Body of pancreas (tissue), 4 donors: ENCODE results near the gene PANX2.

ENCODE experiments used
- CTCF ChIP-seq, 7 experiments: fragments of 450-650 bp in 4 of 7; fragments of 200-600 bp in 3 of 7; sonication (generic) in 3 of 7; IDR thresholded peaks; one replicate each; pipeline ENCODE4 v1.5.1; 2016 to 2019; ENCODE audit warnings: antibody characterized with exemption in 7 of 7
- POLR2A ChIP-seq, 3 donors: fragments of 450-650 bp; IDR thresholded peaks; one replicate each; pipeline ENCODE4 v1.6.1; 2016; ENCODE audit warnings: antibody characterized with exemption in 3 of 3, mild to moderate bottlenecking in 2 of 3

DNA sequence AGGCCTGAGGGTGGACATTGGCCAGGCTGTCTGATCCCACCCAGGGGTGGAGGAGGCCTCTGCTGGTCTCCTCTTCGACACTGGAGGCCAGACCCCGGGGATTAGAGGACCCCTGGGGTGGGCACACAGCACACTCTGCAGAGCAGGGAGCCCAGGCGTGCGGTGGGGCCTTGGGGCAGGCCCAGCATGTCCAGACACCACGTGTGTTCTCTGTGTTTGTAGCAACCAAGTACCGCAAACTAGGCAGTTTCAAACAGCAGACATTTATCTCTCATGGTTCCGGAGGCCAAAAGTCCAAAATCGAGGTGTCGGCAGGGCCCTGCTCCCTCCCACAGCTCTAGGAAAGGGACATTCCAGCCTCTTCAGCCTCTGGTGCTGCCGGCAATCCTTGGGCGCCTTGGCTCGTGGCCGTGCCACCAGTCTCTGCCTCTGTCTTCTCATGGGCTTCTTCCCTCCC is 1.5 kb downstream of the PANX2 start:
- TF ChIP-seq POLR2A (IDR thresholded peaks at IDR 0.05) (no peak), CTCF (IDR thresholded peaks at IDR 0.05) (no peak)
